LoVo (cell line): ENCODE measurements around the gene ADAMTS18.

Experiments used
- DNase-seq: peaks from one replicate; pipeline ENCODE4 v3.0.0-alpha.2; 2016; ENCODE audit warnings: low spot score

ADAMTS18 gene

GRCh38 chr16:77434022-77434529, 758 bp downstream of the ADAMTS18 start:
- no peak for DNase-seq

- no peak for DNase-seq
Observed at GRCh38 chr16:77433146-77433545, 1.7 kb downstream of the ADAMTS18 start.

- DNase-seq, result no peak
Observed at GRCh38 chr16:77432264-77432663, 2.6 kb downstream of the ADAMTS18 start.

- DNase-seq, result no peak
Observed at GRCh38 chr16:77430787-77431585, 3.8 kb downstream of the ADAMTS18 start.

- no peak for DNase-seq
Observed at GRCh38 chr16:77430360-77430759, 4.5 kb downstream of the ADAMTS18 start.

GRCh38 chr16:77424871-77425604, 9.8 kb downstream of the ADAMTS18 start:
- DNase-seq, result no peak

- DNase-seq, result no peak
Observed at GRCh38 chr16:77422196-77422784, 12.5 kb downstream of the ADAMTS18 start.

- no peak for DNase-seq
Observed at GRCh38 chr16:77416939-77417480, 17.8 kb downstream of the ADAMTS18 start.

GRCh38 chr16:77414752-77415231, 20.0 kb downstream of the ADAMTS18 start:
- no peak for DNase-seq

- no peak for DNase-seq
Observed at GRCh38 chr16:77410449-77410848, 24.4 kb downstream of the ADAMTS18 start.

- no peak for DNase-seq
Observed at GRCh38 chr16:77409311-77409710, 25.5 kb downstream of the ADAMTS18 start.

GRCh38 chr16:77408607-77409006, 26.2 kb downstream of the ADAMTS18 start:
- no peak for DNase-seq

GRCh38 chr16:77406680-77407079, 28.2 kb downstream of the ADAMTS18 start:
- DNase-seq, result no peak

- DNase-seq, result no peak
Observed at GRCh38 chr16:77404775-77405174, 30.1 kb downstream of the ADAMTS18 start.

- no peak for DNase-seq
Observed at GRCh38 chr16:77403732-77404131, 31.1 kb downstream of the ADAMTS18 start.

- DNase-seq, result no peak
Observed at GRCh38 chr16:77402672-77403071, 32.2 kb downstream of the ADAMTS18 start.

GRCh38 chr16:77402118-77402517, 32.7 kb downstream of the ADAMTS18 start:
- DNase-seq, result no peak

- no peak for DNase-seq
Observed at GRCh38 chr16:77399546-77399945, 35.3 kb downstream of the ADAMTS18 start.

GRCh38 chr16:77399066-77399465, 35.8 kb downstream of the ADAMTS18 start:
- DNase-seq, result no peak

GRCh38 chr16:77398495-77398894, 36.3 kb downstream of the ADAMTS18 start:
- no peak for DNase-seq

GRCh38 chr16:77396461-77396860, 38.4 kb downstream of the ADAMTS18 start:
- no peak for DNase-seq

GRCh38 chr16:77394699-77395098, 40.1 kb downstream of the ADAMTS18 start:
- no peak for DNase-seq
